CD4-positive, CD25-positive, alpha-beta regulatory T cell (primary cell): ENCODE results near the gene PDE2A. TPM values are rescaled to one million over a fixed set of nuclear protein-coding genes. Genes with fewer than 3 reads are reported as not detected.

Experiments used
- ATAC-seq, 2 donors: fragments of 150-1000 bp; cut with Tn5 transposase; one replicate each; pipeline ENCODE4 v1.10.0; 2021; ENCODE audit warnings: low read depth in 2 of 2, moderate number of reproducible peaks in 2 of 2, moderate library complexity in 1 of 2
- DNase-seq, 3 donors: peaks; one replicate each; pipeline versions ENCODE4 v3.0.0 to v3.0.0-alpha.2; 2012 to 2022; ENCODE audit warnings: mixed read lengths in 1 of 3
- H3K27ac ChIP-seq: one replicate; pipeline ENCODE4 v1.7.0; 2013; ENCODE audit warnings: mild to moderate bottlenecking, low read length; ENCODE audit not compliant: insufficient read depth, poor library complexity, severe bottlenecking
- H3K27me3 ChIP-seq: one replicate; pipeline ENCODE4 v1.7.0; 2013; ENCODE audit warnings: low read length; ENCODE audit not compliant: control insufficient read depth, insufficient read depth
- H3K36me3 ChIP-seq: one replicate; pipeline ENCODE4 v1.7.0; 2013; ENCODE audit warnings: mild to moderate bottlenecking, low read length, moderate library complexity; ENCODE audit not compliant: control insufficient read depth, insufficient read depth
- H3K4me1 ChIP-seq: 2 replicates; pipeline ENCODE4 v1.7.0; 2013; ENCODE audit warnings: mild to moderate bottlenecking, low read length; ENCODE audit not compliant: insufficient read depth, control insufficient read depth, poor library complexity, severe bottlenecking
- H3K4me3 ChIP-seq: one replicate; pipeline ENCODE4 v1.7.0; 2013; ENCODE audit warnings: low read depth, mild to moderate bottlenecking, low read length, moderate library complexity
- H3K9me3 ChIP-seq, 2 experiments: 1 replicate in 1 of 2; 2 replicates in 1 of 2; pipeline ENCODE4 v1.7.0; 2013; ENCODE audit warnings: low read length in 2 of 2, mild to moderate bottlenecking in 1 of 2, moderate library complexity in 1 of 2; ENCODE audit not compliant: control insufficient read depth in 2 of 2
- H3K27ac Mint-ChIP-seq, 3 donors: one replicate each; pipeline ENCODE4 v1.8.0; 2020 to 2022; ENCODE audit warnings: mild to moderate bottlenecking in 3 of 3, mixed read lengths in 3 of 3, moderate library complexity in 2 of 3
- H3K27me3 Mint-ChIP-seq: one replicate; pipeline ENCODE4 v1.8.0; 2022; ENCODE audit warnings: mild to moderate bottlenecking, mixed read lengths
- H3K36me3 Mint-ChIP-seq: one replicate; pipeline ENCODE4 v1.8.0; 2020; ENCODE audit warnings: mixed read lengths
- H3K4me1 Mint-ChIP-seq, 4 donors: one replicate each; pipeline ENCODE4 v1.8.0; 2020 to 2022; ENCODE audit warnings: mixed read lengths in 4 of 4, mild to moderate bottlenecking in 1 of 4
- H3K4me3 Mint-ChIP-seq, 4 donors: one replicate each; pipeline ENCODE4 v1.8.0; 2020 to 2022; ENCODE audit warnings: mild to moderate bottlenecking in 4 of 4, mixed read lengths in 4 of 4, moderate library complexity in 3 of 4
- H3K9me3 Mint-ChIP-seq, 7 donors: one replicate each; pipeline ENCODE4 v1.8.0; 2020 to 2022; ENCODE audit warnings: mixed read lengths in 7 of 7, mild to moderate bottlenecking in 3 of 7, moderate library complexity in 2 of 7
- polyA plus RNA-seq, 4 donors: library from polyadenylated mRNA; unstranded; fragments of 300-500 nt; fragmentation: Illumina TruSeq; gene quantifications; one replicate each; pipeline ENCODE4 v1.2.3, GENCODE V29; 2021
- total RNA-seq: library from RNA; stranded (reverse); gene quantifications from one replicate; pipeline ENCODE4 v1.2.3, GENCODE V29; 2022

The PDE2A gene
- total and polyA plus RNA-seq, 5 donors from 2014 or later: 6.7 TPM; not detected in 4

- H3K27me3 ChIP-seq: no peaks in the 10 kb centered on the region
- H3K4me1 ChIP-seq: no peaks in the 10 kb centered on the region
- Mint-ChIP-seq H3K9me3 (peaks cover 0 to 1% (median 0%) of the 10 kb centered on the region in 7 donors), H3K27me3 (no peaks in the 10 kb centered on the region), H3K36me3 (no peaks in the 10 kb centered on the region), H3K27ac (no peak overlapping the region), H3K4me3 (no peak overlapping the region), H3K4me1 (peaks cover 0 to 5% (median 0%) of the 10 kb centered on the region in 4 donors)
- no peak overlapping the region for H3K27ac ChIP-seq
- H3K4me3 ChIP-seq: no peak overlapping the region
- no peaks in the 10 kb centered on the region for H3K36me3 ChIP-seq
- H3K9me3 ChIP-seq: no peaks in the 10 kb centered on the region
- ATAC-seq (no peak), DNase-seq (no peak)
Observed at GRCh38 chr11:72629266-72629665, 45.0 kb downstream of the PDE2A start.

- Mint-ChIP-seq H3K27ac (no peak overlapping the region), H3K27me3 (no peaks in the 10 kb centered on the region), H3K9me3 (peaks cover 0 to 1% (median 0%) of the 10 kb centered on the region in 7 donors), H3K4me3 (no peak overlapping the region), H3K36me3 (no peaks in the 10 kb centered on the region), H3K4me1 (peaks cover 0 to 10% (median 1%) of the 10 kb centered on the region in 4 donors)
- Histone ChIP-seq H3K4me1 (no peaks in the 10 kb centered on the region), H3K27me3 (no peaks in the 10 kb centered on the region), H3K36me3 (no peaks in the 10 kb centered on the region), H3K27ac (no peak overlapping the region), H3K9me3 (no peaks in the 10 kb centered on the region), H3K4me3 (no peak overlapping the region)
- no peak for ATAC-seq
- no peak for DNase-seq
Observed at GRCh38 chr11:72627594-72628281, 46.5 kb downstream of the PDE2A start.

- no peak overlapping the region for H3K4me3 ChIP-seq
- no peaks in the 10 kb centered on the region for H3K9me3 ChIP-seq
- peak overlapping the region in 1 of 3 donors; percentile 84 for H3K27ac Mint-ChIP-seq
- H3K36me3 Mint-ChIP-seq: no peaks in the 10 kb centered on the region
- no peak for ATAC-seq
- no peaks in the 10 kb centered on the region for H3K27me3 ChIP-seq
- no peak overlapping the region for H3K4me3 Mint-ChIP-seq
- peaks cover 4 to 17% (median 10%) of the 10 kb centered on the region in 4 donors for H3K4me1 Mint-ChIP-seq
- H3K4me1 ChIP-seq: peaks cover 3% of the 10 kb centered on the region
- H3K27me3 Mint-ChIP-seq: no peaks in the 10 kb centered on the region
- H3K27ac ChIP-seq: no peak overlapping the region
- peaks cover 0 to 1% (median 0%) of the 10 kb centered on the region in 7 donors for H3K9me3 Mint-ChIP-seq
- DNase-seq: no peak
- H3K36me3 ChIP-seq: no peaks in the 10 kb centered on the region
Observed at GRCh38 chr11:72626414-72626936, 47.7 kb downstream of the PDE2A start.

DNA sequence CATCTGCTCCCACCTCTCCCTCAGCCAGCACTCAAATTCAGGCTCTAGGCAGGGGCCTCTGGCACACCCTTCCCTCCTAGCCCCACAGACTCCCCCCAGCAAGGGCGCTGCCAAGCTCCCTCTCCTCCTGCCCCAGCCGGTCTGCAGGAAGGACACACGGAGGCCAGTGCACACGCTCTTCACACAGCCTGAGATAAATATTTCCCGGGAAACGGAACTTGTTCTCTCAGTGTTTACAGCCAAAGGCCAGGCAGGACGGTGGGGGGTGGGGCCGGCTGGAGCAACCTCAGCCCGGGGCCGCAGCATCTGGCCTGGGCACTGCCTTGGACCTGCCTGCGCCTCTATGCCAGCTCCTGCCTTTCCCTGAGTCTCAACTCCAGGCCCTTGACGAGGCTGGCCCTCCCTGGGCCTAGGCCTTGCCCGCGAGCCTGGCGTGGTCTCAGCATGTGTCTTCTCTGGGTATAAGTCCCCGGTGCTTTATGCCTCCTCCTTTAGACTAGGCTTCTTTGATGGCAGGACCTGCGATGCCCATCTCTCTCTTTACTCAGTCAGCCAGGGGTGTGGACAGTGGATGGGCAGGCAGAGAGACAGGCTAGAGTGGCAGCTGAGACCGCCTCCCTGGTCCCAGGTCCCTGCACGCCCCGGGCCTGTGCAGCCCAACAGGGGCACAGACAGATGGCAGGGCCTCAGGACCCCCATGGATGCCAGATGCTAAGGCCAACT, 48.4 kb downstream of the PDE2A start:
- ATAC-seq (no peak), DNase-seq (no peak)
- Histone ChIP-seq H3K27me3 (no peaks in the 10 kb centered on the region), H3K9me3 (no peaks in the 10 kb centered on the region), H3K36me3 (no peaks in the 10 kb centered on the region), H3K4me3 (no peak overlapping the region), H3K4me1 (peaks cover 9% of the 10 kb centered on the region), H3K27ac (no peak overlapping the region)
- H3K27ac Mint-ChIP-seq: peak overlapping the region in 1 of 3 donors; percentile 62
- peaks cover 9 to 23% (median 17%) of the 10 kb centered on the region in 4 donors for H3K4me1 Mint-ChIP-seq
- no peaks in the 10 kb centered on the region for H3K9me3 Mint-ChIP-seq
- no peaks in the 10 kb centered on the region for H3K27me3 Mint-ChIP-seq
- no peak overlapping the region for H3K4me3 Mint-ChIP-seq
- no peaks in the 10 kb centered on the region for H3K36me3 Mint-ChIP-seq

DNA sequence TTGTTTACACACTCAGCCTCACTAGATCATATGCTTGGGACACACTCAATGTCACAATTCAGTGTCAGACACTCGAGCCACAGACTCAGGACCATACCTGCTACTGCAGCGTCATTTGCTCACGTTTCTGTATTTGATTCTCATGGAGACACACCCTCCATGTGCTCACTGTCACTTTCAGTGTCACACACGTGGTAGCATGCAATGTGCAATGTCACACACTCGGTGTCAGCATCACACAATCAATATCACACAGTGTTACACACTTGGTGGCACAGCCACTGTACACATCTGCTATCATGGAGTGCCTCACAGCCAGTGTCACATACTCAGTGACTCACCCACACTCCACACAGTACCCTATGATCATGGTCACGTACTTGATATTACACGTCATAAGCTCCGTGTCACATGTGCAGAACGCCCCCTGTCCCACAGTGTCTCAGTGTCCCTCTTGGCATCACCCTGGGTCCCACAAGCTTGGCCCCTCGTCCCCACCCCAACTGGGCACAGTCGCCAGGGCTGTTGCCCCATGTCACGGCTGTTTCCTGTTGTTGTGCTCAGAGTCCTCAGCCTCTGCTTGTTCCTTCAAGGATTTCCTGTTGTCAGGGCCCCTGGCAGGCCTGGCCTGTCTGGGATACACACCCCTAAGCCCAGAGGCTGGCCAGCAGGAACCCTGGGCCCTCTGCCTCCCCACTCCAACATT, 49.6 kb downstream of the PDE2A start:
- H3K36me3 ChIP-seq: no peaks in the 10 kb centered on the region
- Mint-ChIP-seq H3K9me3 (no peaks in the 10 kb centered on the region), H3K4me3 (no peak overlapping the region), H3K27me3 (no peaks in the 10 kb centered on the region), H3K4me1 (peaks cover 9 to 33% (median 19%) of the 10 kb centered on the region in 4 donors), H3K36me3 (no peaks in the 10 kb centered on the region), H3K27ac (peak overlapping the region in 2 of 3 donors; percentile 78 to 84)
- H3K27me3 ChIP-seq: no peaks in the 10 kb centered on the region
- no peak overlapping the region for H3K4me3 ChIP-seq
- no peaks in the 10 kb centered on the region for H3K9me3 ChIP-seq
- ATAC-seq (peak in 1 of 2 donors; percentile 25), DNase-seq (peak in 1 of 3 donors; percentile 60)
- H3K4me1 ChIP-seq: peaks cover 20% of the 10 kb centered on the region
- H3K27ac ChIP-seq: no peak overlapping the region

- H3K36me3 Mint-ChIP-seq: no peaks in the 10 kb centered on the region
- peaks cover 0 to 2% (median 0%) of the 10 kb centered on the region in 7 donors for H3K9me3 Mint-ChIP-seq
- Histone ChIP-seq H3K36me3 (no peaks in the 10 kb centered on the region), H3K9me3 (no peaks in the 10 kb centered on the region), H3K4me3 (no peak overlapping the region), H3K4me1 (peaks cover 20% of the 10 kb centered on the region), H3K27me3 (no peaks in the 10 kb centered on the region), H3K27ac (no peak overlapping the region)
- peak overlapping the region in 2 of 3 donors; percentile 61 to 92 for H3K27ac Mint-ChIP-seq
- peaks cover 9 to 35% (median 19%) of the 10 kb centered on the region in 4 donors for H3K4me1 Mint-ChIP-seq
- DNase-seq (no peak), ATAC-seq (no peak)
- H3K4me3 Mint-ChIP-seq: no peak overlapping the region
- no peaks in the 10 kb centered on the region for H3K27me3 Mint-ChIP-seq
Observed at GRCh38 chr11:72623052-72623451, 51.2 kb downstream of the PDE2A start.

DNA sequence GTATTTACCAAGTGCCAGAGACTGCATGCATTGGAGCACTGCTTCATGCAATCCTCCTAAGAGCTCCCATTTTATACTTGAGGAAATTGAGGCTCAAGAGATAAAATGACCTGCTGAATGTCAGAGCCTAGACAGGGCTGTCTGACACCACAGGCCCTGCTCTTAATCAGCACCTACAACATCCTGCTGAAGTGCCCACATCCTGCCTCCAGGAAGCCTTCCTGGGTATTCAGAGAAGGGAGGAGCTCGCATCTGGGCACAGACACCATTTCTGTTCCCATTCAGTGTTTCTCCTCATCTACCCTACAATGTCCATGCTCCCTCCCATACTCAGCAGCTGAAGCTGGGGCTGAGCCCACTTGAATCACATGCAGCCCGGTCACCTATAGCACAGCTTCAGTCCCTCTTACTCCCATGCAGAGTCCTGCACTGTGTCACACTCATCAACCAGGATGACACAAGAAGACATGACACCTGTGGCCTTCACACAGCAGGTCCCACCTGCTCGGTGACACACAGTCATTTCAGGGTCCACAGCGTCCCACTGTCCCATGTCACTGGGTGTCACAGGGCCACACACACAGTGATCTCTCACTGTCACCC, 53.1 kb downstream of the PDE2A start:
- H3K27me3 Mint-ChIP-seq: peaks cover 4% of the 10 kb centered on the region
- peaks cover 9 to 35% (median 19%) of the 10 kb centered on the region in 4 donors for H3K4me1 Mint-ChIP-seq
- peak overlapping the region in 2 of 4 donors; percentile 24 to 43 for H3K4me3 Mint-ChIP-seq
- H3K4me3 ChIP-seq: peak overlapping the region; percentile 41
- H3K27ac ChIP-seq: no peak overlapping the region
- ATAC-seq (peak; percentile 68 to 73), DNase-seq (peak in 1 of 3 donors; percentile 83)
- peak overlapping the region; percentile 23 to 78 (median 56) for H3K27ac Mint-ChIP-seq
- H3K4me1 ChIP-seq: peaks cover 20% of the 10 kb centered on the region
- peaks cover 0 to 2% (median 0%) of the 10 kb centered on the region in 7 donors for H3K9me3 Mint-ChIP-seq
- no peaks in the 10 kb centered on the region for H3K36me3 Mint-ChIP-seq
- no peaks in the 10 kb centered on the region for H3K27me3 ChIP-seq
- H3K9me3 ChIP-seq: no peaks in the 10 kb centered on the region
- no peaks in the 10 kb centered on the region for H3K36me3 ChIP-seq
